Ramos (cell line): ENCODE results near the gene TBC1D22B.
"Not testable (repeated sequence)": the region's sequence is repeated elsewhere in the genome, so short reads cannot be mapped to it uniquely, and the experiment has no call there.

Experiments used
- in situ Hi-C: fragments of 300-500 bp; cut with MboI; formaldehyde crosslinking; loops from one replicate; pipeline ENCODE4 v1.14.3; 2022; ENCODE audit warnings: low sequenced_read_pairs; ENCODE audit not compliant: unreplicated experiment

The TBC1D22B gene

GRCh38 chr6:37262446-37263026 is 5.0 kb downstream of the TBC1D22B start:
- in situ Hi-C loops, result no loop called here

DNA sequence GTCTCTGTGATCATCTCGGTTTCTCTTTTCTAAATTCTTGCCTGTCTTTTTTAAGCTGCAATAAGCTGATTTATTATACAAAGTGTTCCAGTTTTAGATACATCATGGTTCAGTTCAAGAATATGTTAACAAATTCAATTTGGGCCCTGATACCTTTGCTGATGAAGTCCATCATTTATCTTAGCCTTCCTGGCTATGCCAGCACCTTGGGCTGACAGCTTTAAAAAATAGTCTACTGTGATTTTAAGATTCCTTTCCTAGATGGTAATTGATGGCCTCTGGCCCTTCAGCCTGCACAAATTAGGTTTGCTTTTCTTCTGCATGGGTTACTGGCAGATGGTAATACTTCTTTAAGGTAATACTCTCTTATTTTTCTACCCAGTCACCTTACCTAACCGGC is 7.4 kb downstream of the TBC1D22B start:
- in situ Hi-C loops, result no loop called here

- in situ Hi-C loops, result no loop called here
Measured at GRCh38 chr6:37265860-37266259, 8.3 kb downstream of the TBC1D22B start.

DNA sequence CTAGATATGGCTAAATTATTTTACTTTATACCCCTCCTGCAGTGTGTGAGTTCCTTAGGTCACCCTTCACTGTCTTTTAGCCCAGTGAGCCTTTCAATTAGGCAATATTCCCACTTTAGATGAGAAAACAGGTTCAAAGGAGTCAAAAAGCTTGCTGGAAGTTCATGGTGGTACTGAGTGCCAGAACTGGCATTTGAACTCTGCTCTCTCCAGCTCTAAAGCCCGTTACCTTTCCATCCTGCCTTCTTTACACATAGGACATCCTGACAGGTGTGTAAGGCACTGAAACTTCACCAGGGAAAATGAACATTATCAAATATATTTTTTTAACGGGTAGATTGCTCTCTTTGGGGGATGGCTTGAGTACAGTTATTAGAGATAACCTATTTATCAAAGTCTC is 11.5 kb downstream of the TBC1D22B start:
- in situ Hi-C loops, result no loop called here

GRCh38 chr6:37272834-37273566 is 15.4 kb downstream of the TBC1D22B start:
- in situ Hi-C loops, result no loop called here

DNA sequence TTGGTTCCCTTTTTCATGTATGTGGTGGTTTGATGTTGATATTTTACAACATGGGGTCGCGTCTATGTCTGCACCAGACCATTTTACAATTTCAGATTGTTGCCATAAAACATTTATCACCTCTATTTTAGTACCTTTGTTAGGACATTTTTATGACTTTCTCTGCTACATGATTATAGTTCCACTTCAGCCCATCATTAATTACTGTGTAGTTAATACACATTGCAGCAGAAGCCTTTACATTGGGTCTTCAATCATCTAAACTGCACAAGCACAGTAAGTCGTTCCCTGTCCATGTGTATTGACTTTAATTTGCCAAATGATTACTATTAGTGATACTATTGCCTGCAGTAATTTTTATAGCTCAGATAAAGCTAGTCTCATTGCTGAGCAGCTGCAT is 16.1 kb downstream of the TBC1D22B start:
- in situ Hi-C loops, result no loop called here

GRCh38 chr6:37275350-37275749 is 17.8 kb downstream of the TBC1D22B start:
- in situ Hi-C loops, result no loop called here

DNA sequence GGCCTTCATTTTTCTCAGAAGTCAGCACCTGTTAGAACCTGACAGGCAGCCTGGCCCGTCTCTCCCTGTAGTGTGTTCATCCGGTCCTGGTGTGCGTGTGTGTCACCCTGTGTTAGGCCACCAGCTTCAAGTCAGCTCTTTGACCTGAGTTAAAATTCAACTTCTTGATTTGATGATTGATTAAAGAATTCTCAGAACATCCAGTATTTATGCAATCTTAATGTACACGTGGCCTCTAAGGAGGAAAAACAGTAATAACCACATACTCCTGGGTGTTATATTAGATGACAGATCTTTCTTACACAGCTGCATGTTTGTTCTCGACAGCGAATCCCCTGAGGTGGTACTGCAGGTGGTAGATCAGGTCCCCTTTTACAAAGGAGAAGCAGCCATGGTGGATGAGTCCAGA is 19.4 kb downstream of the TBC1D22B start:
- in situ Hi-C loops, result no loop called here

DNA sequence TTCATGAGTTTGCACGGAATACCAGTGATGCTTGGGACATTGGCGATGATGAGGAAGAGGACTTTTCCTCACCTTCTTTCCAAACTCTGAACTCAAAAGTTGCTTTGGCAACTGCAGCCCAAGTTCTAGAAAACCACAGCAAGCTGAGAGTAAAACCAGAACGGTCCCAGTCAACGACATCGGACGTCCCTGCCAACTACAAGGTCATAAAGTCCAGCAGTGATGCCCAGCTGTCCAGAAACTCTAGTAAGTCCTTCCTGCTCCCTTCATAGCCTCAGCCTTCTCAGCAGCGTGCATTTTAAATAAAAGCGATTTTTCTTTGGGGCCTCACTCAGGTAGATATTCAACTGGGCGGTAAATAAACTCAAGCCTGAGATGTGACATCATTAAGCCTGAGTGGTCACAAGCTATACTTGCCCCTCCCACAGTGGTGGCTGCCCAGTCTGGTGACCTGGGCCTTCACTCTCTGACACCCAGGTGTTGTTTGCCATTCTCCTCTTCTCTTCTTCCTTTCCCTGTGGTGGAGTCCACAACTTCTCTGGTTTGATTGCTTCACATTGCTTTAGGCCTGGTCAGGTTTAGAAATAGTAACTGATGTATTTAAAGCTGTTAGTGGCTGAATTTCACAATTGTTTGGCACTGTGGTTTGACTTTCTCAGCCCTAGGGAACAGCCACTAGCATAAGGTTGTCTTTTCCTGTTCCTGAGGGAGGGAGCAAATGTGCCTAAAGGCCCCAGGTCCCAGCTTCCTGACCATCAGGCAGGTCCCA is 22.0 kb downstream of the TBC1D22B start:
- in situ Hi-C loops, result no loop called here

DNA sequence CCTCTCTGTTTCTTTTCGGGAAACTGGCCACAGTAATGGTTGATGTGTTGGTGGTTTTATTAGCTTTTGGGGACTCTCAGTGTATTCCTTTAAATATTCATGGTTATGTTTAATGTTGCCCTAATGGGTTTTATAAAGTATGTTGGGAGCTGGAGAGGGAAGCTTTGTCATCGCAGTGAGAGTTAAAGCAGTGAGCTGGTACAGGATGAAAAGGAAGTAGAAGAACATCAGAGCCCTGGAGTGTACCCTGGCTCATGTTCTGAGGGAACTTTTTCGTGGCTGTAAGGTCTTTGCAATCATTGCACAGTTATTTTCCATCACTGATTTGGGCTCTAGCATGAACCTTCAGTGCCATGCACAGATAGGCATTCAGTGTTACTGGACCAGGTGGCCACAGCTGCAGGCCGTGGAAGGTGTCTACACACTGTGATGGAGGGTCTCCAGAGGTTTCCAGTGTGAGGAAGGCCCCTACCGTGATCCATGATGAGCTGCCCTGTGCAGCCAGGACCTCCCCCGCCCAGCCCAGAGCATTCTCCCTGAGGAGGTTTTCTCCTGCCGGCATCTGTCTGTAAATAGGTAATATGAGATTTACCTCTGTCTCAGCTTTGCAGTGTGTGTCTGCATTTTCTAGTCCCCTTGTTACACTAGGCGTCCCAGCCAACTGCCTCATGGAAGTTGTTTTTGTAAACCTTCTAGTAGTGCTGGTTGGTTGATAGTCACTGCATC is 22.8 kb downstream of the TBC1D22B start:
- in situ Hi-C loops, result no loop called here

DNA sequence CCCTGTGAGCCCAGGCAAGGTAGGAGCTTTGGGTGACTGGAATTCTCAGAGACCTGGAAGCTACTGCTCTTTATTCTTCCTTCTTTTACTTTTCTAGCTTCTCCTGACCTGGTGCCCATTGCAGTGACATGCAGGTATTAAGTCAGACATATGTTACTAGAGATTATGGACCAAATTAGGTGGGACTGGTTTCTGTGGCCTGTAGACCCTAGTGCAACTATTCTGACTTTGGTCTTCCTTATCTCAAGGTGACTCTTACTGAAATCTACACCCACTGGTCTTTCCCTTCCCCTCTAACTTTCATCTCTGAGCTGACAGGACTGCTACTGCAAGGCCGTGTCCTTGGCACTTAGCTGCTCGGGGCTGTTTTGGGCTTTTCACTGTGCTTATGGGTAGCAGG is 24.8 kb downstream of the TBC1D22B start:
- in situ Hi-C loops, result no loop called here

DNA sequence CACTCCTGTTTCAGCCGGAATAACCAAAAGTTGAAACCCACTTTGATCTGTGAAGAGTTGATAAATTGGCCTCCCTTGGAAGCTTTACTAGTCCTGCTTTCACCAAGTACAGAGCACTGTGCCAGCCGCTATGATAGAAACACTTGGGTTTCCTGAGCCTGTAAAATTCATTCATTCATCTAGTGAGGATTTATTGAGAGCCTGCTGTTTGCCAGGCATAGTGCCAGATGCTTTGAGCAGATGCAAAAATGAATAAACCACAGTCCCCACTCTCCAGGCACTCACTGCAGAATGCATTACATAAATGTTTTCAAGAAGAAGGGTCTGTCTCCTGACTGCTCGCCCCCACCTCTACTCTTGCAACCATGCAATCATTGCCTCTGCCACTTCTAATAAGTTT is 25.7 kb downstream of the TBC1D22B start:
- in situ Hi-C loops, result no loop called here

GRCh38 chr6:37283671-37284151 is 26.1 kb downstream of the TBC1D22B start:
- in situ Hi-C loops, result no loop called here

DNA sequence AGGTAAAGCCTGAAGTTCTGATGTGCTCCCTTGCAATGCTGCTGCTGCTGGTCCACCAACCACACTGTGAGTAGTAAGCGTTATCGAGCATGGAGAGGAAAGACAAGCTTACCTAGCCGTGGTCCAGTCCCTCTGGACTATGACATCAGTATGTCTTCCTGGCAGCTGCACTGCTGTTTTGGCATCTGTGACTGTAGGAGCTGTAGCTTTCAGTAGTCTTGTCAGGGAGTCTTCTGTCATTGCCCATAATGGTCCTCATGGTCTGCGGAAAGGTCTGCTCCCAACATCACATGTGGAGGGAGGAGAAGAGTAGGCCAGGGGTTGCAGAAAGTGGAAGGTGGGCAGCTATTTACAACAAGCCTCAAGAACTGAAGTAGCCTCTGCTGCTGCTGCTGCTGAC is 27.2 kb downstream of the TBC1D22B start:
- in situ Hi-C loops, result no loop called here

DNA sequence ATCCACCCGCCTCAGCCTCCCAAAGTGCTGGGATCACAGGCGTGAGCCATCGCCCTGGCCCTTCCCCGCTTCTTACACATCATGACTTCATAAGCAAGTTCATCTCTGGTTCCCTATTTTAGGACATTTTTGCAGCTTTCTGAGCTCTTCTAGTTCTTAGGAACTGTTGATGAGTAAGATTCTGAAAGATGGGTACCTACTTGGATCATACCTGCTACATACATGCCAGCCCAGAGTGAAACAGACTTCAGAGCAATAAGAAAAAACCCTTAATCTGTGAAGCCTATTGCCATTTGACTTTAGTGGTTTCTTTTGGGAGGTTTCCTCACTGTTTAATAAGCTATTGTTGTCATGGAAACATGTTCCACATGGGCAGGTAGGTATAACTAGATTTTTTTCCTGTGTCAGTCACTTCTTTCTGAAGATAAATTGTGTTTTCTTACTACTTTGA is 28.3 kb downstream of the TBC1D22B start:
- in situ Hi-C loops, result no loop called here

GRCh38 chr6:37287519-37288157 is 30.1 kb downstream of the TBC1D22B start:
- in situ Hi-C loops, result no loop called here

DNA sequence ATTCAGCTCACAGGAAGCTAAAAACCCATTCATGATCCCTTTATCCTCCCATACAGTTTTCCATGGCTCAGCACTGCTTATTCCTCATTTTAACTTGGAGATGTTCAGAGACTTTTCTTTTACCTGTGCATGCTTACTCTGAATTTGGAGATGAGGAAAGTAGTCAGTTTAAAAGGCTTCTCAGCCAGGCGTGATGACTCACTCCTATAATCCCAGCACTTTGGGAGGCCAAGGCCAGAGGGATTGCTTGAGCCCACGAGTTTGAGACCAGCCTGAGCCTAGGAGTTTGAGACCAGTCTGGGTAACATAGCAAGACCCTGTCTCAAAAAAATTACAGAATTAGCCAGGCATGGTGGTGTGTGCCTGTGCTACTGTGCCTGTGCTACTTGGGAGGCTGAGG is 30.7 kb downstream of the TBC1D22B start:
- in situ Hi-C loops, result no loop called here

DNA sequence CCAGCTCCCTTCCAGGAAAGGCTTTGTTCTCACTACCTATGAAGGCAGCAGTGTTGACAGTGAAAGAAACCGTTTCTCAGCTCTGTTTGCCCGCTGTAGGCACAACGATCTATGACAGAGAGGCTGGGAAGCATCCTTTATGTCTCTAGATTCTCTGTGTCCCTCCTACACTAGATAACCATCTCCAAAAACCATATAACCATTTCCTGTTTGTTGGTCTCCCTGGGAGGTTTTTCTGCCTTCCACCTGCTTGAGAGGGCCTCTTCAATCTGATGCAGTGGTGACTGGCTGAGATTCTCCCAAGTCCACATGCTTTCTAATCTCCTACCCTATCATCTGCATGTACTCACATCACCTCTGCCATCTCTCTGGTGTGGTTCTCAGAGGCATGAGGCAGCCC is 32.4 kb downstream of the TBC1D22B start:
- in situ Hi-C loops, result no loop called here

DNA sequence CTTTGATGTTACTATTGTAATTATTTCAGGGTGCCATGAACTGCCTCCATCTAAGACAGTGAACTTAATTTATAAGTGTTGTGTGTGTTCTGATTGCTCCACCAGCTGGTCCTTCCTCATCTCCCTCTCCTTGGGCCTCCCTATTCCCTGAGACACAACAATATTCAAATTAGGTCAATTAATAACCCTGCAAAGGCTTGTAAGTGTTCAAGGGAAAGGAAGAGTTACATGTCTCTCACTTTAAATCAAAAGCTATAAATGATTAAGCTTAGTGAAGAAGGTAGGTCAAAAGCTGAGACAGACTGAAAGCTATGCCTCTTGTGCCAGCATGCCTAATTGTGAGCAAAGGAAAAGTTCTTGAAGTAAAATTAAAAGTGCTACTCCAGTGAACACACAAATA is 35.9 kb downstream of the TBC1D22B start:
- in situ Hi-C loops, result no loop called here

DNA sequence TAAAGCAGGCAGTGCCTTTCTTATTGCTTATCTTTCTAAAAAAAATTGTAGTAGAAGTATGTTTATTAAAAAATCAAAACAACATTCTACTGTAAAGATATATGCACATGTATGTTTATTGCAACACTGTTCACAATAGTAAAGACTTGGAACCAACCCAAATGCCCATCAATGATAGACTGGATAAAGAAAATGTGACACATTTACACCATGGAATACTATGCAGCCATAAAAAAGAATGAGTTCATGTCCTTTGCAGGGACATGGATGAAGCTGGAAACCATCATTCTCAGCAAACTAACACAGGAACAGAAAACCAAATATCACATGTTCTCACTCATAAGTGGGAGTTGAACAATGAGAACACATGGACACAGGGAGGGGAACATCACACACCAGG is 40.1 kb downstream of the TBC1D22B start:
- in situ Hi-C loops, result not testable (repeated sequence)
